DMS153 treated with DMSO at 0.1 percent for 48 hours (cell line): ENCODE results near the gene HDAC4.

Experiments used
- DNase-seq: peaks from one replicate; lab custom pipeline; 2025; ENCODE audit not compliant: unreplicated experiment; lab: John Stamatoyannopoulos, UW

HDAC4 gene

GRCh38 chr2:239024226-239024625 lies 376.6 kb downstream of the HDAC4 start:
- DNase-seq, result no peak

GRCh38 chr2:239022437-239023260 lies 378.2 kb downstream of the HDAC4 start:
- no peak for DNase-seq

- no peak for DNase-seq
Measured at GRCh38 chr2:239021651-239022436, 379.0 kb downstream of the HDAC4 start.

- no peak for DNase-seq
Measured at GRCh38 chr2:239021224-239021623, 379.6 kb downstream of the HDAC4 start.

DNA sequence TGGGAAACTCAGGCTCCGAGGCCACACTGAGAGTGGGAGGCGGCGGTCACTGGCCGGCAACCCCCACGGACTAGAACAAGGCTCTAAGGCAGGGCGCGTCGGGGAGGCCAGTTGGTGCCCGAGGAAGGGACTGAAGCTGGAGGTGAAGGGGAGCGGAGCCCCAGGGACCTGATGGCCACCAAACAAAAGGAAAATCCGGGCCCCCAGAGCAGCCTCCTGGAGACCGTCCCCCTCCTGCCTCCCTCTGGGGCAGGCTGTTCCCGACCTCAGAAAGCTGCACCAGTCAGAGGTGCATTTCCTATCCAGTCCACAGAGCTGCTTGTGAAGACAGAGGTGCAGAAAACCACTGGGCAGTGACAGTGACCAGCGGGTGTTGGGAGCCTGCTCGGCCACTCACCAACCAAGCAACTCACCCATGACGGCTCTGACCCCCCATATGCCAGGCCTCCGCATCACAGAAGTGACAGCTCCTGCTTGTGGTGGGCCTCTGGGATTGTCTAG lies 380.2 kb downstream of the HDAC4 start:
- DNase-seq, result no peak

DNA sequence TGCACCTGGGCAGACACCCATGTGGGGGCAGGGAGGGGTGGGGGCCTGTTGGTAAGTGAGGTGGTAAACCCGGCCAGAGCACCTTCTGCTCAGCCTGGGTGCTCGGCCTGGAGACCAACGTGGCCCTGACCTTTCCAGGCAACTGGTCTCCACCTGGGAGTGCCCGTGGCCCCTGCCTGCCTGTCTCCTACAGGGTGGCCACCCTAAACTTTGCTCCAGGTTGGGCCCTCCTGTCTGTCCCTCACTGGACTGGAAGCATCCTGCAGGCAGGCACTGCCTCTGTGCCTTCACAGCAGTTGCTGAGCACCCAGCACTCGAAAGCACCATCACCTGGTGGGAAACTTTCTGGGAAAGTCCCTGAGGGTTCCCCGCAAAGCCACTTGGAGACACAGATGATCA lies 381.6 kb downstream of the HDAC4 start:
- no peak for DNase-seq

DNA sequence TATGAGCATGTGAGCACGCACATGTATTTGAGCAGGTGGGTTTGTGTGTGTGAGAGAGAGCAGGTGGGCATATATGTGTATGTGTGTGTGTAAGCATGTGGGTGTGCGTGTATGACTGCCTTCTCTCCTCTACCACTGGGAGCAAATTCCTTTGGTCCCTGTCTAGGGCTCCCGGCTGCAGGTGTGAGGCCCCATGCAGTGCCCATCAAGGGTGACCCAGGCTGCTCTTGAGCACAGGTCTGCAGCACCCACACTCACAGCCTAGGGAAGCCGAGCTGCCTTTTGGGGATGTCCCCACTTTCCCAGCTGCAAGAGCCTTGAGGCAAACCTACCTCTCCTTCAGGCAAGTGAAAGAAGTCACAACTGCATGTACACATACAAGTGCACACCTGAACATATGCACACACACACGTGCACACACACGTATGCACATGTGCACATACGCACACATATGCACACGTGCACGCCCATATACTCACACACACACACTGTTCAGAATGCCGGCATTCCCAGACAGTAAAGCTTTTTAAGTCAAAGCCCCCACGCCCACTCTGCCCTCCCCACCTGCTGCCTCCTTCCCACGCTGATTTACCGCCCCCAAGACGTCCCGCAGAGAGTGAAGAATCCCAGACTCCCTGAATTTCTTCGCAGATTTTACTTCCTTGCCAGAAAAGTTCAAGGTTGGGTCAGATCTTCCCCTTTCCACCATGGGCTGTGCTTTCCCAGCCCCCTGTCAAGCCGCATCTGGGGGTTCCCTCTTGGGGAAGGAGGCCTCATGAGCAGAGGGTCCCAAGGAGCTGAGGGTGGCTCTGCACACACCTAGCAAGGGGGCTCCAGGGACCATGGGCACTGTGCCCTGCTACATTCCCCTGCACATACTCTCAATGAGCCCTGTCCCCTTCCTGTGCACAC lies 382.3 kb downstream of the HDAC4 start:
- DNase-seq, result no peak

DNA sequence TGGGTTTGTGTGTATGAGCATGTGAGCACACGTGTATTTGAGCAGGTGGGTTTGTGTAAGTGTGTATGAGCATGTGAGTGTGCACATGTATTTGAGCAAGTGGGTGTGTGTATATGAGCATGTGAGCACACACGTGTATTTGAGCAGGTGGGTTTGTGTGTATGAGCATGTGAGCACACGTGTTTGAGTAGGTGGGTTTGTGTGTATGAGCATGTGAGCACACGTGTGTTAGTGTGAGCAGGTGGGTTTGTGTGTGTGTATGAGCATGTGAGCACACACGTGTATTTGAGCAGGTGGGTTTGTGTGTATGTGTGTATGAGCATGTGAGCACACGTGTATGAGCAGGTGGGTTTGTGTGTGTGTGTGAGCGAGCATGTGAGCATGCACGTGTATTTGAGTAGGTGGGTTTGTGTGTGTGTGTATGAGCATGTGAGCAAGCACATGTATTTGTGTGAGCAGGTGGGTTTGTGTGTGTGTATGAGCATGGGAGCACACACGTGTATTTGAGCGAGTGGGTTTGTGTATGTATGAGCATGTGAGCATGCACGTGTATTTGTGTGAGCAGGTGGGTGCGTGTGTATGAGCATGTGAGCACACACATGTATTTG lies 383.2 kb downstream of the HDAC4 start:
- DNase-seq, result no peak

- DNase-seq, result no peak
Measured at GRCh38 chr2:239015901-239016675, 384.7 kb downstream of the HDAC4 start.

- no peak for DNase-seq
Measured at GRCh38 chr2:239015218-239015900, 385.5 kb downstream of the HDAC4 start.

DNA sequence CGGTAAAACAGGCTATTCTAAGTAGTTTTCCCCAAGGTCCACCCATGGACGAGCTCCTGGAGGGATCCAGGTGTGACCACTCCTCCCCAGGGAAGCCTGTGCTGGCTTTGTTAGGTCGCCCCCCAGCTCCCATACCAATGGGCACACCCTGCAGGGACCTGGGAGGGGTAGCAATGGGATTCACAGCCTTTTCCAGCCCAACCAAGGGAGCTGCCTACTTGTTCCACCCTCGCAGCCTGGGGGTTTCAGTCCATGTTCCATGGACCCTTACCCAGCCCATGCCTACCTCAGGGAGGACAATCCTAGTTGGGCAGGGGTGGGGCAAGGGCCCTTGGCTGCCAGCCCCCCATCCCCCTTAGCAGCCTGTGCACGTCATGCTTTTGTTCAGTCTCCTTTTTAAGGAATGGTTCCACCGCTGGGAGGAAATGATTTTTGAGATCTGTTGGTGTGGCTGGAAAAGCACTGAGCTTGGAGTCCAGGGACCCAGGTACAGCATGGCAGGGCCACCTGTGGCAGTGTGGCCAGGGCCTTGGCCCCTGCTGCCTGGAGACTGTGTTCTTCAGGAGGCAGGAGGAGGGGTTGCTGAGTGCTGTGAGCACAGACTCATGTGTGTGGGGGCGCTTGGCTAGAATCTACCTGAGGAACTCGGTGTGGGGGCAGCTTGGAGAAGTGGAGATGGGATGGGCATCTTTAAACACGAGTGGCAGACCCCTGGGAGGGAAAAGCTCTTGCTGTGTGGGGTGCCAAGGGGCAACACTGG lies 386.2 kb downstream of the HDAC4 start:
- DNase-seq, result no peak

DNA sequence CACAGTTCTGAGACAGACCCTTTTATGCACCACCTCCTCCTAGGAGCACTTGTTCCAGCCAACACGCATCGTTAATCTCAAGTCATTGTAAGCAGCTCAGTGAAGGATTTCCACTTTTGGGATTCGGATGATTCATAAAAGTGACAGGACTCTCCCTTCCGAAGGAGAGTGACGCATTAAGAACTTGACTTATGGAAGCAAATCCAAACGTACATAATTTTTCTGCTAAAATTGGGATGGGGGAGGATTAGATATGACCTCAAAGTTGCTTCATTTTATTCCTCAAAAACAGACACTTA lies 387.2 kb downstream of the HDAC4 start:
- no peak for DNase-seq

- DNase-seq, result no peak
Measured at GRCh38 chr2:239012936-239013677, 387.7 kb downstream of the HDAC4 start.

DNA sequence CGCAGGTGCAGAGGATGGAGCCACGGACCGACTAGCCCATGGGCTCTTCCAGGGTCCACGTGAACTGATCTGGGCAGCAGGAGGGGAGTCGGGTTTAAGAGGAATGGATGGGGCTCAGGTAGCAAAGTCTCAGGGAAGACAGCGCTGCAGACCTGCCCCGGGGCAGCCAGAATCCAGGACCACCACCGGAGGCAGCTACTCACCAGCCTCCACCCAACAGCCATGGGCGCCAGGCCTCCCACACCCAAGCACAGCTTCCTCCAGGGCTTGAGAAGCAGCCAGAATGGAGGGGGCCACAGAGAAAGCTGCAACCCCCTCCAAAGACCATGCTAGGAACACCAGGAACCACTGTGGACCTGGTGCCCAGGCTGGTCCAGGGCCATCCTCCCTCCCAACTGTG lies 388.6 kb downstream of the HDAC4 start:
- DNase-seq, result no peak

DNA sequence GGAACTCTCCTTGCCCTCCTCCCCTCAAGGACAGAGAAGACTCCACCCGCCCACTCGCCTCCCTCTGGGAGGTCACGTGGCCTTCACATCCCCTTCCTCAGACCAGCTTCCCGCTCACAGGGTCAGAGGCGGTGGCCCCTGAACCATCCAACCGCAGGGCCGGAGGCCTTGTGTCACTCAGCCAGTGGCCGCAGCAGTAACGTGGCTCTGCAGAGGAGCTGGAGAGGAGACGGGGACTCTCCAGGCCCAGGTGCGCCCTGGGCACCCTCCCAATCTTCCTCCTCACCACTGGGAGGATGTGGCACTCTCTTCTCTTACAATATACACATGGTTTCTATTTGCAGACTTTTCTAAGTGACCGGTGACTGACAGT lies 391.2 kb downstream of the HDAC4 start:
- no peak for DNase-seq

DNA sequence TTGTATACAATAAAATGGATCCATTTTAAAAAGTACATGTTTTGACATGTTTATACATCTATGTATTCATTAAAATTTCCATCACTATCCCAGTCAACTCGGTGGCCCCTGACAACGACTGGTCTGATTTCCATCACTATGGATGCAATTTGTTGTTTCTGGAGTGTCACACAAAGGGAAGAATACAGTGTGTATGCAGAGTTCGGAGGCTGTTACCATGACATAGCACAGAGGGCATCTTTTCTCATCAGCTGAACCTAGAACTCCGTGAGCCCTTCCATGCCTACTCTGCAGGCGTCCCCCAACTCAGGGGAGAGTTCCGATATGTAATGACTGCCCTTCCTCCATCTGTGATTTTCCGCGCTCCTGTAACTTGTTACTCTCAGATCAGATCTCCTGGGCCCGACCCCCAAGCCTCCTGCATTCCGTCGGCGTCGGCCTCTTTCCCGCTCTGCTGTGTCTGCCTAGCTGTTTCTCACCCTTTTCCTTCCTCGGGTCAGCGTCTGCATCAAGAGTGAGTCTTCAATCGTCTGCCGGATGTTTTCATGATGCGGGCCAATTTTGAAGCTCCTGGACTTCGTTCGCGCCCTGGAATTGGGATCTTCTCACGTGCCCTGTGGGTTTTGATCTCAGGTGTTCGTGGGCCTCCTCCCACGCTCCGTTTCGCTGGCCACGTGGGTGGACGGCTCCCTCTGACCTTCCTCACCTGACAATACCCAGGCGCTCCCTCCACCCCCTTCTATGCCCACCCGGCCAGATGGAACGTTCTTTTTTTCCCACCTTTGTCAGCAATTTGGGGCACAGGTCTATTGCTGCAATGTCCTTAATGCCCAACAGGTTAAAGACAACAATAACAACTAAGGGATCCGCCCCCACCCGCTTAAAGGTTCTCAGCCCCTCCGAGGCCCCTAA lies 391.9 kb downstream of the HDAC4 start:
- DNase-seq, result no peak

GRCh38 chr2:239008004-239008403 lies 392.8 kb downstream of the HDAC4 start:
- no peak for DNase-seq
